ENCODE results near the gene SLC27A5. TPM values are rescaled to one million over a fixed set of nuclear protein-coding genes. Genes with fewer than 3 reads are reported as not detected.

SLC27A5 gene
- total and polyA plus RNA-seq, 2 of the 4 experiments (the other 2 are of a cell fraction): 7.7 to 11.2 TPM

DNA sequence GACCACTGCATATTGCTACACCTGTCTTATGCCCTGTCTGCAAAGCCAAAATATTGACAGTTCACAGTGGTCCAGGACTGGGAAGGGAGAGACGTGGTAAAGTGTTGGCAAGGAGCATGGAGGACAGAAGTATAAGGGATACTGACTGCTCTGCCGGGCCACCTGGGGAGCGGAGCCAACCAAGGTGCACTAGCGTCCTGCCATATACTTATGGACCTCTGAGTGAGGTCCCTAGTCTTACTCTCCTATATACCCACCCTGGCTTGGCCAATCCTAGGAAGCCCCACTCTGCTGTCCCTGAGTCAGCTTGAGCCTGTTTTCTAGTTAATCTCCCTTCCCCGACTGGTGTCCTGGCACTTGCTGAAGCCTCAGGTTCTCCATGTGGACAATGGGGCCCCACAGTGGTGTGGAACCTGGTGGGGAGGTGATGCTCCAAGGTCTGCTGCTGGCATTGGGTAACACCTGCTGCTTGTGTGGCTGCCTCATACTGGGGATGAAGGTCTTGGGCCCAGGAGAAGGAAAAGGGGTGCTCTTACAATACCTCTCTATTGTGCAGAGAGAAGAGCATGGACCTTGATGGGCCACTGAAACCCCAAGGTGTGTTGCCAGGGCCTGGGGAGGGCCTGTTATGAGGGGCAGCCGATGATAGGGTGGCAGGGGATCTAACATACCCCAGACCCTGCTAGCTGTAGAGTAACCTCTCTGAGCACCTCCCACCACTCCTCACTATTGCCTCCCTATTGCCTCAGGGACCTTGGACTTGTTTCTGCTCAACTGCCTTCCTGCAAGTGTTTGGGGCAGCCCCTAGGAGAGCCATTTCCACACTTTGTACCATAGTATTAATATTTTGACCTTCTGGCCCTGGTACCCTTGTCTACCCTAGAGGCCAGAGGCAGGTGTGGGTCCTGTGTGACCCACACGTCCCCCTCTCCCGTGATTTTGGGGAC is 25.3 kb upstream of the SLC27A5 start (continued):
- no peak for TF ChIP-seq NFE2L2 (IDR thresholded peaks at IDR 0.05; ENCODE audit: low read depth, low read length)

DNA sequence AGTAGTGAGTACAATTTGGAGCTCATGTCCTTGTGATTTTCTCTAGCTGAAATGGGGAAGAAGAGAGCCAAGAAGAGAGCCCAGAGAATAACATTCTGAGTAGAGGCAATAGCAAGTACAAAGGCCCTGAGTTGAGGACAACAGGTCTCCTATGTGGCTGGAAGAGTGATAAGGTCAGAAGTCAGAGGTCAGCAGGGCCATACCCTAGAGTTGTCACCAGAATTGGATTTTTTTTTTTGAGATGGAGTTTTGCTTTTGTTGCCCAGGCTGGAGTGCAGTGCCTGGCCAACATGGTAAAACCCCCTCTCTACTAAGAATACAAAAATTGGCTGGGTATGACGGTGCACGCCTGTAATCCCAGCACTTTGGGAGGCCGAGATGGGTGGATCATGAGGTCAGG is 24.1 kb upstream of the SLC27A5 start:
- Histone ChIP-seq H2BK5ac (ENCODE audit: low read depth, low read length, poor library complexity, severe bottlenecking) (no peak overlapping the region), H3K27me3 (ENCODE audit: control insufficient read depth, insufficient read depth, low read length) (peaks cover 49% of the 10 kb centered on the region), H3K9ac (ENCODE audit: low read depth, low read length) (no peak overlapping the region), H3K18ac (ENCODE audit: low read depth, low read length) (no peak overlapping the region), H2BK15ac (ENCODE audit: low read depth, low read length) (no peak overlapping the region), H3K56ac (ENCODE audit: extremely low read depth, insufficient read depth, low read length) (no peak overlapping the region), H4K20me1 (ENCODE audit: insufficient read depth, low read length) (no peaks in the 10 kb centered on the region), H3K23ac (ENCODE audit: low read depth, low read length) (no peak overlapping the region), H3K9me3 (ENCODE audit: control insufficient read depth, insufficient read depth, low read length) (no peaks in the 10 kb centered on the region), H2BK20ac (ENCODE audit: low read depth, low read length) (no peak overlapping the region), H2AFZ (replicated peaks; ENCODE audit: low read length, poor library complexity) (no peak overlapping the region), H3K79me1 (ENCODE audit: low read depth in 1 of 2, low read length in 2 of 2) (no peaks in the 10 kb centered on the region), H3K27ac (ENCODE audit: insufficient read depth, low read length) (no peak overlapping the region), H2BK120ac (ENCODE audit: low read depth, low read length) (no peak overlapping the region), H4K8ac (ENCODE audit: low read depth in 2 of 2, low read length in 2 of 2) (no peak overlapping the region), H3K36me3 (ENCODE audit: control insufficient read depth, insufficient read depth, low read length) (no peaks in the 10 kb centered on the region), H3K4me1 (ENCODE audit: control insufficient read depth, insufficient read depth, low read length) (no peaks in the 10 kb centered on the region), H2AK9ac (replicated peaks; ENCODE audit: low read depth, low read length, poor library complexity) (no peak overlapping the region), H4K91ac (ENCODE audit: insufficient read depth, low read depth, low read length) (no peak overlapping the region), H4K5ac (ENCODE audit: low read depth, low read length) (no peak overlapping the region), H3K4me2 (ENCODE audit: low read depth, low read length) (no peak overlapping the region), H3K4ac (ENCODE audit: low read depth, low read length) (no peak overlapping the region), H3K9me1 (ENCODE audit: insufficient read depth, low read length) (0 out of 2 replicates have a peak, but pooled peaks cover 2% of the 10 kb centered on the region), H3K14ac (replicated peaks; ENCODE audit: low read depth, low read length) (no peak overlapping the region), H2AK5ac (ENCODE audit: low read depth, low read length) (no peak overlapping the region), H3K4me3 (ENCODE audit: insufficient read depth, low read depth, low read length) (no peak overlapping the region)
- ChIA-PET CTCF (no interaction called here), POLR2A (ENCODE audit: unreplicated experiment) (no interaction called here)
- DNase-seq (no peak), ATAC-seq (ENCODE audit: low read depth) (no peak)
- BruUV-seq (replicated peaks): no TSS peak
- intact Hi-C loops (cut with micrococcal nuclease): no loop called here
- dilution Hi-C loops (cut with HindIII; ENCODE audit: low sequenced_read_pairs, unreplicated experiment): no loop called here
- WGBS, 2 experiments (ENCODE audit: extremely low coverage in 2 of 2, insufficient read length in 1 of 2): no CpG with 5 or more reads among the region's 3 CpGs
- in situ Hi-C loops (cut with MboI; ENCODE audit: low sequenced_read_pairs): no loop called here
- TF ChIP-seq RAD21 (IDR thresholded peaks at IDR 0.05; ENCODE audit: low read length) (no peak), MXI1 (IDR thresholded peaks at IDR 0.05; ENCODE audit: borderline replicate concordance, low read depth, low read length) (no peak), CHD1 (IDR thresholded peaks at IDR 0.05; ENCODE audit: low read depth, low read length) (no peak), MAFK (IDR thresholded peaks at IDR 0.05; ENCODE audit: low read depth, low read length) (no peak), RCOR1 (IDR thresholded peaks at IDR 0.05; ENCODE audit: insufficient replicate concordance, low read length) (no peak), CEBPB (IDR thresholded peaks at IDR 0.05; ENCODE audit: low read depth, low read length) (no peak), FOS (IDR thresholded peaks at IDR 0.05; ENCODE audit: low read depth, low read length) (no peak), NFE2L2 (IDR thresholded peaks at IDR 0.05; ENCODE audit: low read depth, low read length) (no peak), POLR2A (IDR thresholded peaks at IDR 0.05; ENCODE audit: low read depth, low read length) (no peak), RFX5 (IDR thresholded peaks at IDR 0.05; ENCODE audit: low read depth, low read length) (no peak), MAZ (IDR thresholded peaks at IDR 0.05; ENCODE audit: borderline replicate concordance, low read depth, low read length) (no peak)
- TF ChIP-seq, protein P1, sequence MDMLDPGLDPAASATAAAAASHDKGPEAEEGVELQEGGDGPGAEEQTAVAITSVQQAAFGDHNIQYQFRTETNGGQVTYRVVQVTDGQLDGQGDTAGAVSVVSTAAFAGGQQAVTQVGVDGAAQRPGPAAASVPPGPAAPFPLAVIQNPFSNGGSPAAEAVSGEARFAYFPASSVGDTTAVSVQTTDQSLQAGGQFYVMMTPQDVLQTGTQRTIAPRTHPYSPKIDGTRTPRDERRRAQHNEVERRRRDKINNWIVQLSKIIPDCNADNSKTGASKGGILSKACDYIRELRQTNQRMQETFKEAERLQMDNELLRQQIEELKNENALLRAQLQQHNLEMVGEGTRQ (IDR thresholded peaks at IDR 0.05; ENCODE audit: low read depth, low read length): no peak
- TF ChIP-seq, protein P2, sequence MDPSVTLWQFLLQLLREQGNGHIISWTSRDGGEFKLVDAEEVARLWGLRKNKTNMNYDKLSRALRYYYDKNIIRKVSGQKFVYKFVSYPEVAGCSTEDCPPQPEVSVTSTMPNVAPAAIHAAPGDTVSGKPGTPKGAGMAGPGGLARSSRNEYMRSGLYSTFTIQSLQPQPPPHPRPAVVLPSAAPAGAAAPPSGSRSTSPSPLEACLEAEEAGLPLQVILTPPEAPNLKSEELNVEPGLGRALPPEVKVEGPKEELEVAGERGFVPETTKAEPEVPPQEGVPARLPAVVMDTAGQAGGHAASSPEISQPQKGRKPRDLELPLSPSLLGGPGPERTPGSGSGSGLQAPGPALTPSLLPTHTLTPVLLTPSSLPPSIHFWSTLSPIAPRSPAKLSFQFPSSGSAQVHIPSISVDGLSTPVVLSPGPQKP (IDR thresholded peaks at IDR 0.05; ENCODE audit: borderline replicate concordance, low read depth, low read length): no peak
